Measurements from ENCODE around the gene SLC38A10. TPM values are rescaled to one million over a fixed set of nuclear protein-coding genes. Genes with fewer than 3 reads are reported as not detected.

The SLC38A10 gene
- total and polyA plus RNA-seq, 2 experiments from 2014 or later, result 58.6 to 133 TPM

DNA sequence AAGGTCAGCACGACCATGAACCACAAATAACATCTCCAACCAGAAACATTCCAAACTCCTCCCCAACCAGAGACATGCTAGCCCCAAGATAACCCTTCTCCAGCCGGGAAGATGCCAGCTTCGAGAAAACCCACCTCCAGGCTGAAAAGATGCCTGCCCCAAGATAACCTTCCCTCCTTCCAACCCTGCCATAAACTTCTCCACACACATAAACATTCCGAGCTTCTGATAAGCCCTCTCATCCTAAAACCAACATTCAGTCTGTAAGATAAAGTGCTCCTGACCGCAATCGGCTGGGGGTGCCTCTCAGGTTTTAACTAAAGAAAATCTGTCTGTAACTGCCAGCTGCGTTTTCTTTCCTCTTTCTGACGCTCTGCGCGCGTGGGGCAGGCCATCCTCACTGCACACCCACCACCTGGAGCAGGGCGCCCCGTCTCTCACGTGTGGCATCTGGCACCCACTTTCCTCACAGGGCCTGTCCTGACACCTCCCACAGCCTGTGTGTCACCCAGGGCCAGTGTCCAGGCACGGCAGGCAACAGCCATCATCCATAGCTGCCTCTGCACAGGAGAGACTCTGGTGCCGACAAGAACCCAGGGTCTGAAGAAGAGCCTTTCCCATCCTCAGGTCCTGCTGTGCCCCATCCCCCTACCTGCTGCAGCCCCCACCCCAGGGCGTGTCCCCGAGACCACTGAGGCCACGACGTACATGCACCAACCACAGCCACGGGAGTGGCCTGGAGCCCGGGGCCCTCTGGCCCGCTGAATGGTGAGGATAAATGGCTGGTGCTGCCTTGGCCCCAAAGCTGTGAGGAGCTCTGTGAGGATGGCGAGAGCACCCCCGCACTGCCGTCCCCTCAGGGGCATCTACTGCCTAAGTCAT is 59.9 kb downstream of the SLC38A10 start:
- in situ Hi-C loops (cut with MboI), result no loop called here
- WGBS, 2 experiments (ENCODE audit: low coverage in 1 of 2, low lambda C conversion rate in 2 of 2, missing lambda C conversion rate in 2 of 2), result 86 to 88% methylated on average over 26 of the region's 26 CpGs
- no peaks in the 10 kb centered on the region for H3K36me3 ChIP-seq (ENCODE audit: low read depth)

DNA sequence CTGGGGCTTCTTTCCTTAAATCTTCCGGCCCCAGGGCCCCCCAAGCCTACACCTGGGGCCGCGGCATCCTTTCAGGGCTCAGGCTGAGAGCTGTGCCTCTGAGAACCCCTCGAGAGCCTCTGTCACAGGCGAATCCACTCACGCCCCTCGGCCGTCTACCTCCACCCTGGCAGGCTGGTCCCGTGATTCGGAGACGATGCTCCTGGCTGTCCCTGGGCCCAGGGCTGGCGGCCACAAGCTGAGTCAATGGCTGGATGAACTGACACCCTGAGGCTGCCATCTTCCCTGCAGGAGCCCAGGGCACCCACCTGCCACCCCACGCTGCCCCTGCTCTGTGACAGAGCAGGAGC is 60.6 kb downstream of the SLC38A10 start:
- Histone ChIP-seq H3K9me2 (ENCODE audit: insufficient read depth) (no peaks in the 10 kb centered on the region), H3K27me3 (replicated peaks; ENCODE audit: insufficient read depth) (no peaks in the 10 kb centered on the region), H3K9me3 (ENCODE audit: low read depth) (no peaks in the 10 kb centered on the region), H3F3A (ENCODE audit: insufficient read depth) (no peaks in the 10 kb centered on the region), H3K4me3 (no peak overlapping the region), H3K36me3 (ENCODE audit: low read depth) (no peaks in the 10 kb centered on the region), H4K20me1 (ENCODE audit: insufficient read depth) (no peaks in the 10 kb centered on the region), H2AFZ (no peak overlapping the region), H3K4me1 (ENCODE audit: insufficient read depth) (peaks cover 7% of the 10 kb centered on the region; the same call in 1 of the 2 replicates), H3K9ac (no peak overlapping the region), H3K79me2 (ENCODE audit: insufficient read depth) (peaks cover 32% of the 10 kb centered on the region), H3K27ac (no peak overlapping the region), H3K4me2 (ENCODE audit: unreplicated experiment) (no peak overlapping the region)
- no peak for DNase-seq
- in situ Hi-C loops (cut with MboI), result no loop called here
- 88 to 94% methylated on average over 13 of the region's 13 CpGs for WGBS, 2 experiments (ENCODE audit: low coverage in 1 of 2, low lambda C conversion rate in 2 of 2, missing lambda C conversion rate in 2 of 2)
- no peak for TF ChIP-seq EZH2phosphoT487 (IDR thresholded peaks at IDR 0.05; ENCODE audit: insufficient read depth, low read depth)
- no peak for TF ChIP-seq EZH2 (IDR thresholded peaks at IDR 0.05; ENCODE audit: insufficient read depth, poor library complexity, severe bottlenecking)

More for the DNA sequence above, 59.9 kb downstream of the SLC38A10 start:
- H2AFZ ChIP-seq, result no peak overlapping the region
- no peaks in the 10 kb centered on the region for H3K9me2 ChIP-seq (ENCODE audit: insufficient read depth)
- TF ChIP-seq EZH2phosphoT487 (IDR thresholded peaks at IDR 0.05; ENCODE audit: insufficient read depth, low read depth) (no peak), EZH2 (IDR thresholded peaks at IDR 0.05; ENCODE audit: insufficient read depth, poor library complexity, severe bottlenecking) (no peak)
- no peaks in the 10 kb centered on the region for H4K20me1 ChIP-seq (ENCODE audit: insufficient read depth)
- peaks cover 39% of the 10 kb centered on the region for H3K79me2 ChIP-seq (ENCODE audit: insufficient read depth)
- no peak overlapping the region for H3K4me2 ChIP-seq (ENCODE audit: unreplicated experiment)
- no peaks in the 10 kb centered on the region for H3F3A ChIP-seq (ENCODE audit: insufficient read depth)
- no peak overlapping the region for H3K9ac ChIP-seq
- H3K27ac ChIP-seq, result no peak overlapping the region
- H3K27me3 ChIP-seq (replicated peaks; ENCODE audit: insufficient read depth), result no peaks in the 10 kb centered on the region
- no peak overlapping the region for H3K4me3 ChIP-seq
- no peak for DNase-seq
- H3K9me3 ChIP-seq (ENCODE audit: low read depth), result no peaks in the 10 kb centered on the region
- H3K4me1 ChIP-seq (ENCODE audit: insufficient read depth), result peaks cover 7% of the 10 kb centered on the region

DNA sequence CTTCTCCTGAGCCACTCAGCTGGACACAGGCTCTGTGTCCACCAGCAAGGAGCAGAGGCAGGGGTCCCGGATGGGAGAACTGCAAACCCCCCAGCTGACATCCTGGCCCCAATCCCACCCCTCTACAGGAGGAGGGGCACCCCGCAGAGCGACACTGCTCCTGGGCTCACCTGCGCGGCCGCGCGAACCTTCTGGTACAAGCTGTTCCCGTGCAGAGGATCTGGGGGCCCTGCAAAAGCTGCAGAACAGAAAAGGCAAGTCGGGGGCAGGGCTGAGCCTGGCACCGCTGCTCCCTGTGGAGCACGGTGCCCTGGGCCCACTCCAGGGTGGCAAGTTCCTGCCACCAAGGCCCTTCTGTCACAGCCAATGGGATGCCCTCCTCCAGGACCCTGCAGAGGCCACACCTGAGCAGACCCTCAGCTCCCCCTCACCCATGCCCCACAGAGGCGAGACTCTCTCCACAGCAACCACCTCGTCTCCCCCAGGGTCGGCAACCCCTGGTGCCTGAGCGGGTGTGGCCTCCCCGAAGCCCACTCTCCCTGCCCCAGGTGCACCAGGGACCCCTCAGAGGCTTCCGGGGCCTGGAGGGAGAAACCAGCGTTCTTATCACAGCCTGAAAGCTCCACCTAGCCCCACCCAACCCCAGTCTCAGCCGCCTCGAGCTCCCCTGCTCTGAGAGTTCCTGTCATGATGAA is 61.1 kb downstream of the SLC38A10 start:
- Histone ChIP-seq H3K4me3 (no peak overlapping the region), H3F3A (ENCODE audit: insufficient read depth) (no peaks in the 10 kb centered on the region), H3K27ac (no peak overlapping the region), H4K20me1 (ENCODE audit: insufficient read depth) (no peaks in the 10 kb centered on the region), H3K9ac (no peak overlapping the region), H3K27me3 (replicated peaks; ENCODE audit: insufficient read depth) (no peaks in the 10 kb centered on the region), H3K9me2 (ENCODE audit: insufficient read depth) (no peaks in the 10 kb centered on the region), H3K36me3 (ENCODE audit: low read depth) (no peaks in the 10 kb centered on the region), H2AFZ (no peak overlapping the region), H3K79me2 (ENCODE audit: insufficient read depth) (peaks cover 30% of the 10 kb centered on the region), H3K9me3 (ENCODE audit: low read depth) (no peaks in the 10 kb centered on the region), H3K4me1 (ENCODE audit: insufficient read depth) (peaks cover 7% of the 10 kb centered on the region; the same call in 1 of the 2 replicates), H3K4me2 (ENCODE audit: unreplicated experiment) (no peak overlapping the region)
- DNase-seq, result no peak
- in situ Hi-C loops (cut with MboI), result no loop called here
- TF ChIP-seq EZH2phosphoT487 (IDR thresholded peaks at IDR 0.05; ENCODE audit: insufficient read depth, low read depth), result no peak
- WGBS, 2 experiments (ENCODE audit: low coverage in 1 of 2, low lambda C conversion rate in 2 of 2, missing lambda C conversion rate in 2 of 2), result 89 to 91% methylated on average over 14 to 18 of the region's 21 CpGs

DNA sequence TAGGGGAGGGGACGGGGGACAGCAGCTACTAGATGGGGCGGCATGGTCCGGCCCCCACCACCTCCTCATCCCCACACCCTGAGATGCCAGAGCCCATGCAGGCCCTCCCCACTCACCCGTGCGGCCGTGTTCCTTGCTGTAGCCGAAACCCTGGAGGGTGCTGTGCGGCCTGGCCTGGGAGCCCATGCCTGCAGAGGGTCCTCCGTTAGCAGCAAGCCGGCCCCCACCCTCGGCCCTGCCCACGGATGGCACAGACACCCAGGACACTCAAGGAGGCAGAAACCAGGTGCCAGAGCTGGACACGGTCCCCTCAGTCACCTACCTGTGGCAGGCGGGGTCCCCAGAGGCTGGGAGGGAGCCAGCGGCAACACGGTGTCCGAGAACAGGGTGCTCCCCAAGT is 61.8 kb downstream of the SLC38A10 start:
- Histone ChIP-seq H3K4me2 (ENCODE audit: unreplicated experiment) (no peak overlapping the region), H4K20me1 (ENCODE audit: insufficient read depth) (no peaks in the 10 kb centered on the region), H2AFZ (no peak overlapping the region), H3K36me3 (ENCODE audit: low read depth) (no peaks in the 10 kb centered on the region), H3K9ac (no peak overlapping the region), H3K4me3 (no peak overlapping the region), H3K9me3 (ENCODE audit: low read depth) (no peaks in the 10 kb centered on the region), H3K9me2 (ENCODE audit: insufficient read depth) (no peaks in the 10 kb centered on the region), H3K4me1 (ENCODE audit: insufficient read depth) (peaks cover 7% of the 10 kb centered on the region; the same call in 1 of the 2 replicates), H3K79me2 (ENCODE audit: insufficient read depth) (peaks cover 27% of the 10 kb centered on the region), H3K27me3 (replicated peaks; ENCODE audit: insufficient read depth) (no peaks in the 10 kb centered on the region), H3F3A (ENCODE audit: insufficient read depth) (no peaks in the 10 kb centered on the region), H3K27ac (no peak overlapping the region)
- WGBS, 2 experiments (ENCODE audit: low coverage in 1 of 2, low lambda C conversion rate in 2 of 2, missing lambda C conversion rate in 2 of 2), result 91% methylated on average over 9 to 17 of the region's 17 CpGs
- in situ Hi-C loops (cut with MboI), result no loop called here
- DNase-seq, result no peak
- no peak for TF ChIP-seq EZH2phosphoT487 (IDR thresholded peaks at IDR 0.05; ENCODE audit: insufficient read depth, low read depth)
- TF ChIP-seq EZH2 (IDR thresholded peaks at IDR 0.05; ENCODE audit: insufficient read depth, poor library complexity, severe bottlenecking), result no peak
